ENCODE data around the gene LRRC75A. TPM values are rescaled to one million over a fixed set of nuclear protein-coding genes. Genes with fewer than 3 reads are reported as not detected.
A peak's percentile ranks its signal among the peaks of the same experiment; 100 is the strongest.

Gene LRRC75A
- total and polyA plus RNA-seq, 2 of the 8 experiments (the other 6 are each of a cell fraction or from before 2014, with no cell fraction given), result 9.7 to 9.9 TPM

DNA sequence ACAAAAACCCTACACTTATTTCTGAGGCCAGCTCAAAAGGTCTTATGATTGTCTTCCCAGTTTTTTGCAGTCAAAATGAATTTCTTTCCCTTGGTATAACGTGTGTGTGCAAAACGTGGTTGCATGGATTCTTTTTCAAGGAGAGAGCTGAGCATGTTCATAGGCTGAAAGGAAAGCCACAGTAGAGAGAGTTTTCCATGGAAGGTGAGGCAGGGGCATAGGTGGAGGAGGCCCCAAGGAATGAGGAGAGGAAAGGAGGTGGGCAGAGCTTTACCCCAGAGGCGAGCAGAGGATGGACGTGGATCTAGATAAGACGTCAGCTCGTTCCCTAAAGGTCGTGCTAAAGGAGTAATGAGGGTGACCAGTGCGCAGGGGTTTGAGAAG lies 53.8 kb downstream of the LRRC75A start:
- H3K14ac ChIP-seq (ENCODE audit: insufficient read length), result no peak overlapping the region
- peaks cover 14 to 38% (median 33%) of the 10 kb centered on the region in 4 experiments for H3K36me3 ChIP-seq (ENCODE audit: control insufficient read depth in 2 of 4, insufficient read depth in 4 of 4, low read length in 3 of 4)
- peak overlapping the region; percentile 93 for H3K27ac ChIP-seq (ENCODE audit: low read depth, low read length)
- H2AFZ ChIP-seq (ENCODE audit: low read length), result no peak overlapping the region
- peak overlapping the region; percentile 87; the same call in 1 of the 2 replicates for H4K8ac ChIP-seq (ENCODE audit: extremely low read depth, insufficient read depth, low read length)
- H2AK5ac ChIP-seq (ENCODE audit: low read depth, low read length), result peak overlapping the region; percentile 99
- H3K9ac ChIP-seq (replicated peaks in 1 of 4; ENCODE audit: extremely low read depth in 1 of 4, low read depth in 3 of 4, low read length in 3 of 4), result peak overlapping the region in 3 of 4 experiments; percentile 80 to 85 (median 82); a peak in 6 of 7 replicates
- H3K18ac ChIP-seq (ENCODE audit: extremely low read depth, low read length), result peak overlapping the region; percentile 99
- no peak overlapping the region for H3K23ac ChIP-seq (ENCODE audit: insufficient read length)
- H2BK120ac ChIP-seq (replicated peaks; ENCODE audit: low read depth, low read length), result peak overlapping the region; percentile 47
- DNase-seq (ENCODE audit: low read depth in 1 of 2, low spot score in 2 of 2), result no peak
- POLR2A ChIA-PET (ENCODE audit: partially characterized antibody), result interaction anchor here (0.8 to 9.3 kb wide), 33 partner anchors 11 to 223 kb away, joined by 3 to 204 read pairs (median 6); partner anchors contain the start of genes CENPV, LRRC75A, NCOR1 and TRPV2
- peak overlapping the region; percentile 86 for H4K91ac ChIP-seq (replicated peaks; ENCODE audit: insufficient read length, low read length)
- H4K20me1 ChIP-seq (replicated peaks in 1 of 2; ENCODE audit: control insufficient read depth in 1 of 2, insufficient read depth in 2 of 2, low read length in 2 of 2), result peaks cover 0 to 18% of the 10 kb centered on the region in 2 experiments
- peak overlapping the region; percentile 95 for H3K4ac ChIP-seq (replicated peaks; ENCODE audit: insufficient read length, low read depth, low read length)
- H3K56ac ChIP-seq (replicated peaks; ENCODE audit: insufficient read length, low read depth, low read length), result peak overlapping the region; percentile 71
- H3K9me3 ChIP-seq (ENCODE audit: insufficient read depth in 2 of 2, low read depth in 1 of 2, low read length in 1 of 2), result no peaks in the 10 kb centered on the region
- TF ChIP-seq TAF7 (optimal IDR thresholded peaks at IDR 0.05; ENCODE audit: borderline replicate concordance, low read depth, low read length) (peak; percentile 62), SP4 (IDR thresholded peaks at IDR 0.05; ENCODE audit: low read length) (no peak)
- H2BK12ac ChIP-seq (ENCODE audit: low read depth, low read length), result peak overlapping the region; percentile 93
- H4K5ac ChIP-seq (ENCODE audit: insufficient read length, low read depth, low read length), result peak overlapping the region; percentile 89
- peak overlapping the region; percentile 97 for H2BK15ac ChIP-seq (ENCODE audit: low read length)
- peaks cover 3 to 17% of the 10 kb centered on the region in 2 experiments; a peak in 2 of 4 replicates for H3K79me2 ChIP-seq (ENCODE audit: control insufficient read depth in 1 of 2, insufficient read depth in 2 of 2, low read length in 2 of 2)
- peak overlapping the region; percentile 89; the same call in 1 of the 2 replicates for H2BK20ac ChIP-seq (ENCODE audit: low read length)
- H3K4me2 ChIP-seq (ENCODE audit: insufficient read depth in 1 of 2, low read depth in 2 of 2, low read length in 2 of 2), result peak overlapping the region; percentile 87 to 93
- peak overlapping the region; percentile 43 to 95 (median 71) for H3K4me3 ChIP-seq (ENCODE audit: extremely low read depth in 1 of 4, insufficient read depth in 2 of 4, low read depth in 3 of 4, low read length in 4 of 4)
- H3K23me2 ChIP-seq (ENCODE audit: low read depth, low read length), result peaks cover 14% of the 10 kb centered on the region
- peaks cover 4 to 23% (median 13%) of the 10 kb centered on the region in 4 experiments for H3K4me1 ChIP-seq (replicated peaks in 1 of 4; ENCODE audit: control insufficient read depth in 3 of 4, insufficient read depth in 4 of 4, low read length in 3 of 4)
- CTCF ChIA-PET (ENCODE audit: partially characterized antibody), result interaction anchor here (0.9 to 3.2 kb wide), 10 partner anchors 9 to 74 kb away, joined by 3 to 16 read pairs (median 4); no protein-coding TSS in a partner anchor
- 32% methylated on average over 8 of the region's 8 CpGs; no CpG with 5 or more reads in 1 of the 2 experiments for WGBS, 2 experiments (ENCODE audit: extremely low coverage in 1 of 2, insufficient coverage in 1 of 2, insufficient read length in 1 of 2, insufficient replicate concordance in 2 of 2, low coverage in 1 of 2, low lambda C conversion rate in 2 of 2, missing lambda C conversion rate in 1 of 2)
- peak overlapping the region; percentile 100 for H2BK5ac ChIP-seq (ENCODE audit: low read depth, low read length)
- H3K79me1 ChIP-seq (ENCODE audit: low read depth, low read length), result peaks cover 4% of the 10 kb centered on the region; the same call in 1 of the 2 replicates
- no peak for FAIRE-seq
- H3K27me3 ChIP-seq (replicated peaks in 1 of 4; ENCODE audit: control insufficient read depth in 3 of 4, extremely low read depth in 1 of 4, insufficient read depth in 3 of 4, low read length in 3 of 4), result no peaks in the 10 kb centered on the region

Measured in H1 (cell line).